OCI-LY7 (cell line): ENCODE results near the gene CCDC88B. TPM values are rescaled to one million over a fixed set of nuclear protein-coding genes. Genes with fewer than 3 reads are reported as not detected.

ENCODE experiments used
- BruUV-seq: library from RNA; stranded (reverse); fragments of 400-500 nt; replicated peaks from 2 replicates; lab custom pipeline; 2021; lab: Mats Ljungman, UMichigan
- CTCF ChIA-PET: fragments of 300-600 bp; sonication (Branson Sonifier 250); formaldehyde crosslinking; loops from one replicate; lab custom pipeline; 2022; ENCODE audit warnings: antibody characterized with exemption; ENCODE audit not compliant: unreplicated experiment; lab: Charles Lee
- POLR2A ChIA-PET: fragments of 300-600 bp; sonication (Branson Sonifier 250); formaldehyde crosslinking; loops from one replicate; lab custom pipeline; 2022; ENCODE audit warnings: antibody characterized with exemption; lab: Charles Lee
- DNase-seq: peaks from one replicate; pipeline ENCODE4 v3.0.0-alpha.2; 2015; ENCODE audit warnings: low spot score
- H2AFZ ChIP-seq: fragments of 200-600 bp; sonication (generic), shearing (Covaris generic); 2 replicates; pipeline ENCODE4 v1.6.1; 2014; ENCODE audit warnings: mild to moderate bottlenecking, antibody characterized with exemption, low read length, moderate library complexity
- H3K27ac ChIP-seq: fragments of 200-600 bp; sonication (generic); 2 replicates; pipeline ENCODE4 v1.5.1; 2014; ENCODE audit warnings: mixed run types, low read depth, mild to moderate bottlenecking, moderate library complexity, low read length, inconsistent platforms; ENCODE audit not compliant: poor library complexity, severe bottlenecking
- H3K36me3 ChIP-seq: fragments of 200-600 bp; sonication (generic); 2 replicates; pipeline ENCODE4 v1.6.1; 2014; ENCODE audit warnings: mild to moderate bottlenecking, antibody characterized with exemption, low read length, moderate library complexity, mixed read lengths; ENCODE audit not compliant: insufficient read depth
- H3K4me1 ChIP-seq: fragments of 200-600 bp; sonication (generic); 2 replicates; pipeline ENCODE4 v1.5.1; 2014; ENCODE audit warnings: mild to moderate bottlenecking, low read length; ENCODE audit not compliant: insufficient read depth, poor library complexity, severe bottlenecking
- H3K4me2 ChIP-seq: fragments of 200-600 bp; sonication (generic); 2 replicates; pipeline ENCODE4 v1.6.1; 2014; ENCODE audit warnings: mild to moderate bottlenecking, low read length
- H3K4me3 ChIP-seq: fragments of 200-600 bp; sonication (generic); 2 replicates; pipeline ENCODE4 v1.5.1; 2014; ENCODE audit warnings: mild to moderate bottlenecking, low read depth, low read length; ENCODE audit not compliant: poor library complexity, severe bottlenecking
- H3K79me2 ChIP-seq: fragments of 200-600 bp; sonication (generic); 2 replicates; pipeline ENCODE4 v1.6.1; 2016; ENCODE audit warnings: low read depth, mild to moderate bottlenecking, low read length, moderate library complexity, mixed read lengths; ENCODE audit not compliant: insufficient read depth
- H3K9me2 ChIP-seq: fragments of 200-600 bp; sonication (generic); 2 replicates; pipeline ENCODE4 v1.6.1; 2016; ENCODE audit warnings: mild to moderate bottlenecking, low read length, mixed read lengths; ENCODE audit not compliant: insufficient read depth
- H3K9me3 ChIP-seq: fragments of 200-600 bp; sonication (generic); 2 replicates; pipeline ENCODE4 v1.6.1; 2014; ENCODE audit warnings: mild to moderate bottlenecking, mixed run types, low read length, mixed read lengths
- H4K20me1 ChIP-seq: fragments of 200-600 bp; sonication (generic); 2 replicates; pipeline ENCODE4 v1.6.1; 2014; ENCODE audit warnings: mild to moderate bottlenecking, antibody characterized with exemption, low read length, moderate library complexity, mixed read lengths; ENCODE audit not compliant: insufficient read depth
- CTCF ChIP-seq: fragments of 200-600 bp; sonication (generic); conservative IDR thresholded peaks from 2 replicates; pipeline ENCODE4 v1.5.1; 2014; ENCODE audit warnings: mild to moderate bottlenecking, antibody characterized with exemption, low read length, moderate library complexity, mixed read lengths
- EZH2phosphoT487 ChIP-seq: fragments of 200-600 bp; sonication (generic); IDR thresholded peaks from 2 replicates; pipeline ENCODE4 v1.6.1; 2018; ENCODE audit warnings: low read depth, borderline replicate concordance, mild to moderate bottlenecking, mixed run types, antibody characterized with exemption, low read length, moderate library complexity, mixed read lengths
- intact Hi-C: fragments of 100-400 bp; cut with micrococcal nuclease; formaldehyde crosslinking; loops from one replicate; pipeline ENCODE4 v1.10.0; 2022; ENCODE audit not compliant: unreplicated experiment
- total RNA-seq, 2 experiments: library from RNA; depleted of rRNA in 1 of 2; stranded (reverse); fragments of >200 nt in 1 of 2; shearing (Covaris generic) in 1 of 2; gene quantifications; 2 replicates each; pipeline ENCODE4 v1.2.3, GENCODE V29; 2014 to 2022

CCDC88B gene
- total RNA-seq, 2 experiments from 2014 or later, result 40.7 to 67.2 TPM

- no peak overlapping the region for H3K4me2 ChIP-seq
- BruUV-seq, result no TSS peak
- intact Hi-C loops, result no loop called here
- no peaks in the 10 kb centered on the region for H3K36me3 ChIP-seq
- no peak overlapping the region for H3K27ac ChIP-seq
- no peaks in the 10 kb centered on the region for H4K20me1 ChIP-seq
- H3K79me2 ChIP-seq, result no peaks in the 10 kb centered on the region
- no peak for DNase-seq
- no peaks in the 10 kb centered on the region for H3K9me2 ChIP-seq
- POLR2A ChIA-PET, result no interaction called here
- CTCF ChIA-PET, result no interaction called here
- no peak overlapping the region for H3K4me3 ChIP-seq
- TF ChIP-seq EZH2phosphoT487, result no peak
- no peak for TF ChIP-seq CTCF
- H3K9me3 ChIP-seq, result no peaks in the 10 kb centered on the region
- peaks cover 9% of the 10 kb centered on the region for H3K4me1 ChIP-seq
- no peak overlapping the region for H2AFZ ChIP-seq
Measured at GRCh38 chr11:64296236-64296635, 43.8 kb upstream of the CCDC88B start.

GRCh38 chr11:64296830-64297698, 42.9 kb upstream of the CCDC88B start:
- POLR2A ChIA-PET, result no interaction called here
- H3K9me2 ChIP-seq, result no peaks in the 10 kb centered on the region
- H3K4me3 ChIP-seq, result no peak overlapping the region
- H3K4me2 ChIP-seq, result no peak overlapping the region
- H3K79me2 ChIP-seq, result no peaks in the 10 kb centered on the region
- no peaks in the 10 kb centered on the region for H3K9me3 ChIP-seq
- H3K4me1 ChIP-seq, result peaks cover 9% of the 10 kb centered on the region
- intact Hi-C loops, result no loop called here
- no peak overlapping the region for H2AFZ ChIP-seq
- no peaks in the 10 kb centered on the region for H4K20me1 ChIP-seq
- no peak for DNase-seq
- BruUV-seq, result no TSS peak
- no peak for TF ChIP-seq CTCF
- no peak for TF ChIP-seq EZH2phosphoT487
- H3K27ac ChIP-seq, result no peak overlapping the region
- CTCF ChIA-PET, result no interaction called here
- no peaks in the 10 kb centered on the region for H3K36me3 ChIP-seq
